Activated T-helper 1 cell treated with anti-CD3 and anti-CD28 coated beads, Interleukin-2, amount 50 U/mL, for 16 hours (primary cell): ENCODE data around the gene JTB.
"Not testable (repeated sequence)": the region's sequence is repeated elsewhere in the genome, so short reads cannot be mapped to it uniquely, and the experiment has no call there.

Experiments
- DNase-seq, 2 donors: peaks; one replicate each; pipeline ENCODE4 v3.0.0-alpha.2; 2020; ENCODE audit warnings: low read depth in 1 of 2, low spot score in 1 of 2

Gene JTB

DNA sequence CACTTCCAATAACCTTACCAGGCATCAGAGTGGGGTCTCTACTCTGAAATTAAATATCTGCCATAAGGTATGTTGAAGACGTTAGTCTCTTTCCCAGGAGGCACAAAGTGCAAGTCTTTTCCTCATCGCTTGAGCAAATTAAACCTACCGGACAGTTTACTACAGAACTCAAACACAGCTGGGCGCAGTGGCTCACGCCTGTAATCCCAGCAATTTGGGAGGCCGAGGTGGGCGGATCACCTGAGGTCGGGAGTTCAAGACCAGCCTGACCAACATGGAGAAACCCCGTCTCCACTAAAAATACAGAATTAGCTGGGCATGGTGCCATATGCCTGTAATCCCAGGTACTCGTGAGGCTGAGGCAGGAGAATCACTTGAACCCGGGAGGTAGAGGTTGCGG is 1.6 kb upstream of the JTB start:
- not testable (repeated sequence) for DNase-seq

DNA sequence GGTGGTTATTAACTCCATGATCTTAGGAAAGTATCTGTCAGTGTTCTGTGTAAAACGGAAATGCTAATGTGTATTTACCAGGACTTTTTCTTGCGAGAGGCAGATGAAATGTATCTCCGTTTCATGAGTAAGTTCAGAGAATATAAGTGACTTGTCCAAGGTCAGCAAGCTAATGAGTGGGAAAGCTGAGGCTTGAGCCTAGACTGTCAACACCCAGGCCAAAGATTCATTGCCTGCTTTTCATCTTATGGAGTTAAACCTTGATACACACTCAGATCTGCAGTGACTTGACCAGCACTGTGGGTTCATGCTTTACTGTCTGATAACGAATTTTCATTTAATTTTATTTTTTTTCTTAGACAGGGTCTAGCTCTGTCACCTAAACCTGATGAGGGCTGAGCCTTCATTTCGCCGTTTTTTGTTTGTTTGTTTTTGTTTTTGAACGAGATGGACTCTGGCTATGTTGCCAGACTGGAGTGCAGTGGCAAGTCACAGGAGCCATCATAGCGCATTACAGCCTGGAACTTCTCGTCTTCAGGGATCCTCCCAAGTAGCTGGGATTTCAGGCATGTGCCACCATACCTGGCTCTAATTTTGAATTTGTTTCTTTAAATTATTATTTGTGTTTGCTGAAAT is 918 bp upstream of the JTB start:
- no peak for DNase-seq

DNA sequence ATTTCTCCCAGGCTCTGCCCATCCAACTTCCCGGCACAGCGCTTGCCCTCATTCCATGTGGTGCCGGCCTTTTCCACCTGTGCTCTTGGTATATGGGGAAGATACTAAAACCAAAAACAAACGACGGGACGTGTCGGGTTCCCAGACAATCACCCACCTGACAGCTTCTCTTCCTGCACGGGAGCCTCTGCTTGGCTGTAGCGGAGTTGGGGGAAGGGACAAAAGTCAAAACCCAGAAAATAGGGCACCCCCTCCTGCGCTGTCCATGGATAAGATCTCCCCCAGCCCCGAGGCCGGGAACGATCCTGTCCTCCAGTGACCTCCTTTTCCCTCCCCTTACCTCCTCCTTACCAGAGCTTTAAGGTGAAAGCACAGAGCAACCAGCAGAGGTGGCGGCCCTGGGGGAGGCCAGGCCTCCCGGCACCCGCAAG is 640 bp downstream of the JTB start:
- no peak for DNase-seq

DNA sequence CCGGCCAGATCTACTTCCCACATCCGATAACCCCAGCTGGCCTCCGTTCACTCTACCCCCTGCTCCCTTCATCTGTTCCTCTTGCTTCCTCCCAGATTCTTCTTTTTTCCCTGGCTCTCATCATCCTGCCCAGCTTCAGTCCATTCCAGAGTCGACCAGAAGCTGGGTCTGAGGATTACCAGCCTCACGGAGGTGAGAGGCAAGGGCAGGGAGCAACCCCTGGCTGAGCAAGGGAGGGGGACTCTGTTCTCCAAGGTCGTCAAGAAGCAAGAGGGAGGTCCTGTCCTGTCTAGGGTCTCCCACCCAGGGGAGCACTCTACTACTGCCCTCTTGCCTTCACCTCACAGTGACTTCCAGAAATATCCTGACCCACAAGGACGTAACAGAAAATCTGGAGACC is 3.9 kb downstream of the JTB start:
- DNase-seq, result no peak

DNA sequence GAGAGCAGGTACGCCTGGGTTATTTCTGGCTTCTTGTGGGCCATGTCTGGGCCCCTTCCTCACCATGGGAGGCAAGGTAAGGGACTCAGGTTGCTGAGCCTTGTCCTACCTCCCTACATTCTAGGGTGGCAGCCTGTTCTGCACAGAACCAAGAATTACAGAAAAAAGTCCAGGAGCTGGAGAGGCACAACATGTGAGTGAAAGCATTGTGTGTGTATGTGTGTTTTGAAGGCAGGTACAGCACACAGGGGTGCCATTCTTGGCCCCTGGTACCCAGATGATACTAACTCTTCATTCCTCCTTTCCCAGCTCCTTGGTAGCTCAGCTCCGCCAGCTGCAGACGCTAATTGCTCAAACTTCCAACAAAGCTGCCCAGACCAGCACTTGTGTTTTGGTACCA is 4.4 kb downstream of the JTB start:
- no peak for DNase-seq

DNA sequence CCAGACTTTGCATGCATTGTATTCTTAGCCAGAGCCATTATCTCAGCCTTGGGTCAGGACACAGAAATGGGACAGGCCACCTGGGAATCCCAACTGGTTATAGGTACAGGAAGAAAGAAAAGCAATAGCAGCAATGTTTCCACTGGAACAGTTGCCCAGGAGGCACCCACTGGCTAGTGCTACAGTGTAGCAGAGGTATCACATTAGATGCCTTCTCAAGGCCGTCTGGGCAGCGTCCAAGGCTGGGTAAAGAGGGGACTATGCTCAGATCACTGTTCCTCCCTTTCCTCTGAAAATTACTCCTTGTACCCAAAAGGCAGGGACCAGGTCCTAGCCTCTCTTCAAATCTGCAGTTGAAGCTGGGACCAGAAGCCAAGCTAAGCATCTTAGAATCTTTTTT is 7.1 kb downstream of the JTB start:
- no peak for DNase-seq

DNA sequence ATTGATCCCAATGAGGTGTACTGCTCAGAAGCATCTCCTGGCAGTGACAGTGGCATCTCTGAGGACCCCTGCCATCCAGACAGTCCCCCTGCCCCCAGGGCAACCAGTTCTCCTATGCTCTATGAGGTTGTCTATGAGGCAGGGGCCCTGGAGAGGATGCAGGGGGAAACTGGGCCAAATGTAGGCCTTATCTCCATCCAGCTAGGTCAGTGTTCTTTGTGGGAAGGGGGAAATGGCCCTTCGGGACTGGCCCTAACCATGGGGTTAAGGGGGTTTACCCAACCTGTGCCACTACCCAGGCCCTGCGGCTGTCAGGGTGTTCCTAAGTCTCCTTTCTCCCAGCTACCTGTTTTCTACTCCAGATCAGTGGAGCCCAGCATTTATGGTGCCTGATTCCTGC is 8.5 kb downstream of the JTB start:
- DNase-seq, result no peak

DNA sequence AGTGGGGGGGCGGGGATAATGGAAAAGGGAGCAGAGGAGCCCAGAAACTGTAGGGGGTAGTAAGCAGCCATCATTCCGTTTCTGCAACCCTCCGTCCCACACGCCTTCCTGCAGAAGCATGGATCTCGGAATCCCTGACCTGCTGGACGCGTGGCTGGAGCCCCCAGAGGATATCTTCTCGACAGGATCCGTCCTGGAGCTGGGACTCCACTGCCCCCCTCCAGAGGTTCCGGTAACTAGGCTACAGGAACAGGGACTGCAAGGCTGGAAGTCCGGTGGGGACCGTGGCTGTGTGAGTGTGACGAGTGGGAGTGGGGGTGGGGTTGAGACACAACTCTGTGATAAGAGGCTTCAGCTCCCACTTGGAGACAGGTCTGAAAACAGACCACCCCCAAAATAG is 9.1 kb downstream of the JTB start:
- DNase-seq, result no peak

DNA sequence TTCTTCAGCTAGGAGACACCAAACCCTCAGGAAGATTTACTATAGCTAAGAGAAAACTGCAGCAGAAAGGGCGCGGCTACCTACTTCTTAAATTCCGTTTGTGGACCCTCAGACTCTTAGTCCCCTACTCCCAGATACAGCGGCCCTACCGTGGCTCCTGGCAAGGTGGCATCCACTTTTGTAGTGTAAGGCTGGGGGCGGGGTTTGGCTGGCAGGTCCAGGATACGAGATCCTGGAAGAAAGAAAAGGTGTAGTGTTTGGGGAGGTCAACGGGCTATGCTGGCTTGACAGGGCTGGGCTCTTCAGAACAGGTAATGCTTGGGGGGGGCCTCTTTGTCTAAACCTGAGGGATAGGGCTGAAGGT is 9.5 kb downstream of the JTB start:
- no peak for DNase-seq

DNA sequence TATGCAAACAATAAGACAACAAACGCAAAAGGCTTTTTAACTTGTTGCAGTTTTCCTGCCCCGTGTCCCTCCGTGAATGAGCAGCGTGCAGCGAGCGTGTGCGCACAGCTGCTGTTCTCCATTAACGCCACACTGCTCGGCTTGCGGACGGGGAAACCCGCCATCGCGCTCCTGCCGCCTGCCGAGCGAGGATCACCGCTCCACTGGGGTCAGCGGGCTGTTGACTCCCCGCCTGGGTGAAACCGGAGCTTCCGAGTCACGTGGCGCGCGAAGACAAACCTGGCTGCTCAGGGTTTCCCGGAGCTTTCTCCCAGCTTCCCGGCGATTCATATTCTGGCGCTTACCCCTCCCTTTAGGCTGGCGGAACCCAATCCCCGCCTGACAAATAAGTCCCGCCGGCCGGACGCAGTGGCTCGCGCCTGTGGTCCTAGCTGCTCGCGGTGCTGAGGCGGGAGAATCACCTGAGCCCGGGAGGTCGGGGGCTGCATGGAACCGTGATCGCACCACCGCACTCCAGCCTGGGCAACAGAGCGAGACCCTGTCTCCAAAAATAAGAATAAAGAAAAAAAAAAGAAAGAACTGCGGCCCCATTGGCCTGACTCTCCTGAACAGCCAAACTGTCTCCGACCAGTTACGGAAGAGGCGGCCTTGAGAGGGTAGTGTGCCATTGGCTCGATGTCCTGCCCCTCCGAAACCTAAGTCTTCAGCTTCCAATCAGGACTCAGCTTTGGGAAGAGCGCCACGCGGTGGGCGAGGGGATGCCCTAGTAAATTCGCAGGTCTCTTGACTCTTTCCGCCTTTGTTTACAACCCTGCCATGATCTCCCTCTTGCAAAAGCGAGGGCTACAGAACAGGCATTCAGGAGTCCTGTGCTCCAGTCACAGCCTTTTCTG is 10.1 kb downstream of the JTB start, which contains the start of gene CREB3L4:
Gene CREB3L4, plus strand, starts transcription at position 796 of the 893 bp plus-strand sequence. CDS start 624 bp downstream, outside the sequence.
- peak; percentile 62 to 74 for DNase-seq

DNA sequence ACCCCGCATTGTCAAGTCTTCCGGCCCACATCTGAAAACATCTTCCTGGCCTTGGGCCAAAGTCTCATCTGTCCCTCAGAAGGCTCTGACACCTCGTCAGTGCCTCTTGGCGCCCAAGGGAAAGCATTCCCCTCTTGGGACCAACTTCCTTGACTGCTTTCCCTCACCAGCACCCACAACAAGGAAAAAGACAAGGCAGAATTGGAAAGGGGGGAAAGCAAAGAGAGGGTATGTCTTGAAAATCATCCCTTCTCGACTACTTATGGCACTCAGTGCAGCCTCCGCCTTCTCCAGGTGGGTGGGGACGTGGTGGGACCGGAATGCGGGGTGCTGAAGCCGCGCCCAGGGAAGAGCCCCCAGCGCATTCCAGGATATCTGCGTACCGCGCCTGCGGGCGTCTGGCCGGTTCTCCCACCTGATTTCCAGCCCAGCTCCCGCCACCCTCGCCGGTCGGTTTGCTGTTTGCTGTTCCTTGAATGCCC is 13.6 kb downstream of the JTB start:
- DNase-seq, result no peak

DNA sequence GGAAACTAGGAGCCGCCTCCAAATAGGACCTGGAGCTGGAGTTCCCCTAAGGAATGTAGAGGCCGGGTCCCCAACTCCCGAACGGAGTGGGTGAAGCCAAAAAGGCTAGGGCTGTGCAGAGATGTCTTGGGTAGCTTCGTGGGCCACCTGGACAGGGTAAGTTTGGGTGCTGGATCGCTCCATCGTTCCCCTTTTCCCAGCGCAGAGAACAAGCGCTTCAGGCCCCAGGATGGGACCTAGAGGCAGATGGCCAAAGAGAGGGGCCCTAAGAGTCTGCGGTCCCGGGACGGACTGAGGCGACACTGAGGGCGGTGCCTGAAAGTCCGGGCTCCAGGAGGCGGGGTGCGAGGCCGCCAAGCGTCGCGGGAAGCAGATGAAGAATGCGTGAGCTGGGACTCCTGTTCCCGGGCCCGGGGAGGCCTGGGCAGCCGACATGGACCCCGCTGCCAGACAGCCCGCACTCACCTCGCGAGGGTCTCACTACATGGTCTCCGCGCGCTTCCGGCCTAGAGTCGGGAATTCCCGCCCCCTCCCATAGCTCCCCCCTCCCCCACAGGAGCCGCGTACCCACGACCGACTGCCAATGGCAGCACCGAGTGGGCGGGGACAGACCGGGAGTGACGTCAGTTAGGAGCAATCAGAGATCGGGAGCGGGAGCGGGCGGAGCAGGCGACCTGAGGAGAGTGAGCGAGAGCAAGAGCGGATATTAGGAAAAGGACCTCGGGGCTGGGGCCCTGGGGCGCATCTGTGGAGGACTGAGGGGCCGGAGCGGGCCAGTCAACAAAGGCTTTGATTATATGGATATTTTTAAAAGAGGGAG is 14.2 kb downstream of the JTB start, which contains the start of gene SLC39A1:
Gene SLC39A1, minus strand, starts transcription at position 508 of the 820 bp plus-strand sequence. CDS start 822 bp downstream, outside the sequence.
- peak; percentile 88 to 90 for DNase-seq

DNA sequence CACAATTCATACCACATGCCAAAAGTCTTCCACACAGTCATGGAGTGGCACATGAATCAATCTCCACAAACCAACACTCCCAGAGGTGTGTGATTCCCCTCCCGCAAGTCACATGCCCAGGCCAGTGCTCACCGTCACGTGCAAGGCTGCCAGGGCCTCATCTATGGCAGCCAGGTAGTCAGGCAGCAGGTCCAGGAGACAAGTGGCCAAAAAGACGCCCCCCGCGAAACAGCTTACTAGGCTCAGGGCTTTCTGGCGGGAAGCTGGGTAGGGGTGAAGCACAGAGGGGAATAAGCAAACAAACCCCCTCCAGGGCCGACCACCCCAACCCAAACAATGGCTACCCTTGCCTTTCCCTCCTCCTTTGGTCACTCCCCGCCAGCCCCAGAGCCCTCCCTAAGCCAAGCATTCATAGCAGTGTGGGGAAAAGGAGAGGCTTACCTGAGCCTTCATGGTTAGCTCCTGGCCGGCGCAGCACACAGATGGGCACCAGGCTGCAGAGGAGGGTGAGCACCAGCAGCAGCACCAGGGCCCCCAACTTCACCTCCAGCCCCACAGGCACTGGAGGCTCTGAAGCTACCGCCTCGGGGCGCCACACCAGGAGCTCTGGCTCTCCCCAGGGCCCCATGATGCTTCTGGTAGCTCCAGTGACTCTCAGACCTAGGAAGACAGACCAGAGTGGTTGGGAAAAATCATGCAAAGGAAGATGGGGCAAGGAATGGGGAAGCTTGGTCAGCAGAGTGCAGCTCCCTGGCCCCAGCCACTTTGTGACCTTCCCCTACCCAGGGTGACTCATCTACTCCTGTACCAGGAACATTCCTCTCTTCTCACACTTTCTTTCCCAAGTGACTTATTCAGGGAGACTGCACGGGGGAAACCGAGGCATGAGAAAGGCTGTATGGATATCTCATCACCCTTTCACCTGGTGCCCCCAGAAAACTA is 15.1 kb downstream of the JTB start:
- no peak for DNase-seq

DNA sequence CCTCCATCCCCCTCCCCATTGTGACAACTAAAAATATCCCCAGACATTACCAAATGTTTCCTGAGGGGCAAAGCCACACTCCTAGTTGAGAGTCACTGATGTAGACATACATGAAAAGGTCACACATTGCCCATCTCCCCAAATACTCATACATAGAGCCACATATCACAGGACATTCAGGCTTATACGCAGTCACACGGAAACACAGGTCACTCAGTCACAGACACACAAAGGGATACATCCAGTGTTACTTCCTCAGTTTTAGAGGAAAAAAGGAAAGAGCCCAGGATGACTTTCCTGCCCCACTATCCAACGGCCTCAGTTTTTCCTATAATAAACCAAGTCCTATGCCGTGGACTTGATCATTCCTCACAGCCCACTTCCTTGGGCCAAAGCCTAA is 16.1 kb downstream of the JTB start:
- DNase-seq, result no peak

DNA sequence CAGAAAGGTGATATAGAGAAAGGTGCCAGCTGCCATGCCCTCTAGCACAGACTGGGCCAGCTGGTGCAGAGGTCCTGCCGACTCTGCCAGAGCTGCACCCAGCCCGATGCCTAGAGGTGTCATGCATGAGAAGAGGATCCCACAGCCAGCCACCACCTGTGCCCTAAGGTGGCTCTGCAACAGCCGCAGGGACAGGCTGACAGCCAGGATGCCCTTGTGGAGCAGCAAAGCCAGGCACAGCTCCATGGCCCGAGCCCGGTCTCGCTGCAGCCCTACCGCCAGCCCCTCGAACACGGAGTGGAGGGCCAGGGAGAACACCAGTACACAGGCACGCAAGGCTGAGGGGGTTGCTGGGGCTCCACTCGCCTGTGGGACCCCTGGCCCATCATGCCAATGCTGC is 17.3 kb downstream of the JTB start:
- DNase-seq, result no peak

DNA sequence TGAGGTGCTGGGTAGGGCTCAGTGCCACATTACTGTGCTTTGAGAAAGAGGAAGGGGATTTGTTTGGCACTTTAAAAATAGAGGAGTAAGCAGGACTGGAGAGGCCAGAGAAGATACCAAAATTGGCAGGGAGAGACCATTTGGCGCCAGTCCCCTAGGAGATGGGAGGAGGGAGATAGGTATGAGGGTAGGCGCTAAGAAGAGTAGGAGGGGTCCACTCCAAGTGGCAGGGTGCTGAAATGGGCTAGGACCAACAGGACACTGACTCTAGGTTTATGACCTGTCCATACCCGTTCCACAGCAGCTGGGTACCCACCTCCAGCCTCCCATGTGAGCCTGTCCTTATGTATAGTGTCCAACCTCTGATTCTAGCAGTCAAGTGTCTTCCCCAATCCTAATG is 18.0 kb downstream of the JTB start:
- DNase-seq, result no peak

DNA sequence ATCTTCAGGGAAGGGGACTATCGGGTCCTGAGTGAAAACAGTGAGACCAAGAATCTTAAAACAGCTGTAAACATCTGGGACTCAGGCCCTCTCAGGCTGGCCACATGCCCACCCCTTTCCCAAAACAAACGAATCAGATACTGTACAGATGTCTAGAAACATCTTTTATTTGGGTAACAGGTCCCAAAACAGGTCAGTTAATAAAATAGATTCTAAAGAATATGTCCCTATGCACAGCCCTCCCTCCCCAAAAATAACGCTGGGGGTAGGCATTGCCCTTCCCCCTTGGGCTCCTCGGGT is 18.6 kb downstream of the JTB start:
- DNase-seq, result no peak

DNA sequence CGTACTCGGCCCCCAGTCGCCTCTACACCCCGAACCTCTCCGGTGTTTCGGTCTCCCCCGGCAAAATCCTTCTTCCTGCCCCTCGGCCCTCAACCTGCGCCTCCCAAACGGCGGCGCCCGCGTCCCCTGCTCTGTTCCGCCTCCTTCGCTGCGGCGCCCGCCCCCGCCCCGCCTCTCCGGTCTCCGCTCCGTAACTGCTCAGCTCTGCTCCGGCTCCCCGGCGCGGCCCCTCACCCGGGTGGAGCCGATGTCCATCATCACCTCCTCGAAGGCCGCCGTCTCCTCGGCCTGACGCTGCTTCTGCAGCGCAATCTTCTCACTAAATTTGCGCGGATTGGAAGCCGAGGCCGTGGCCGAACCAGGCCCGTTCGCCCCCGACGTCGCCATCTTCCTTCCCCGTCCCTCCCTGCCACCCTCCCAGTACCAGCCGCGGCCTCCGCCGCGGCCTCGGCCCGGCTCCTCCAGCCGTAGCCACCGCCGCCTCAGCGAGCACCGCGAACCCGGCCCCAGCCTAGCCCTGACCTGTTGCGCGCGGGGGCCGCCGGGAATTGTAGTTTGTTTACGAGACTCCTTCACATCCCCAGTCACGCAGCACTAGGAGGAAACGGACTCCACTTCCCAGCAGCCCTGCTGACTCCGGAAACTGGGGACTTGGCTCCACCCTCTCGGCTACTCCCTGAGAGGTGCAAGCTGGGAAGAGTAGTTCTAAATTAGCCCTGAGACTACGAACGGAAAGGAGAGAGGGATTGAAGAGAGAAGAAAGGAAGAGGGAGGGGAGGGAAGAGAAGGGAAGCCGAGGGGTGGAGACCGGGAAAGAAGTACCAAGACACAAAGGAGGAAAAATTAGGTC is 19.1 kb downstream of the JTB start, which contains the start of gene CRTC2:
Gene CRTC2, minus strand, starts transcription at position 502 of the 850 bp plus-strand sequence. Its CDS starts 115 bp downstream, at position 387.
- DNase-seq, result peak; percentile 93 to 95

DNA sequence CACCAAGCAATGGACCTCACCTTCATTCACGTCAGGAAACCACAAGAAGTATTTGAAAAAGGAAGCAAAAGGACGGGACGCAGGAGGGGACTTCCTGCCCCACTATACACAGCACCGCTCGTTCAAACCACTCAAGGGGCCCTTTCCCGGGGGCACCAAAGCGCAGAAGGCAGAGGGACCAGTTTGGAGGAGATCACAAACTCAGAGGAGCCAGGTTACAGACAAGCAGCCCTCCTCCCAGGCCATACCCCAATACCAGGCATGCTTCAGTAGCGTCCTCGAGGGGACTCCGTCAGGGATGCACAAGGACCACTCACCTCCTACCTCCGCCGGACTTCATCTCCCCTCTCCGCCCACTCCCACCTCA is 19.7 kb downstream of the JTB start:
- DNase-seq, result peak in 1 of 2 donors; percentile 14
